NCI-H146 treated with DMSO at 0.1 percent for 48 hours (cell line): Measurements from ENCODE around the gene UCHL3.

Source experiments
- DNase-seq: peaks from one replicate; lab custom pipeline; 2025; ENCODE audit not compliant: unreplicated experiment; lab: John Stamatoyannopoulos, UW

The UCHL3 gene

GRCh38 chr13:75621147-75621546 lies 71.6 kb downstream of the UCHL3 start:
- DNase-seq: no peak

GRCh38 chr13:75628801-75629200 lies 79.2 kb downstream of the UCHL3 start:
- DNase-seq: no peak

GRCh38 chr13:75633285-75633684 lies 83.7 kb downstream of the UCHL3 start:
- no peak for DNase-seq

- DNase-seq: no peak
Measured at GRCh38 chr13:75635101-75635827, 85.7 kb downstream of the UCHL3 start.

- peak; percentile 70 for DNase-seq
Measured at GRCh38 chr13:75635828-75636435, 86.3 kb downstream of the UCHL3 start, which contains the start of gene LMO7. LMO7 (plus strand) TSS chr13:75636330; CDS start chr13:75636658, 328 bp downstream.

GRCh38 chr13:75636436-75637180 lies 87.0 kb downstream of the UCHL3 start:
- DNase-seq: peak; percentile 67

- peak; percentile 25 for DNase-seq
Measured at GRCh38 chr13:75637181-75637750, 87.7 kb downstream of the UCHL3 start.

GRCh38 chr13:75639454-75639853 lies 89.9 kb downstream of the UCHL3 start:
- DNase-seq: no peak

- DNase-seq: no peak
Measured at GRCh38 chr13:75641026-75641425, 91.4 kb downstream of the UCHL3 start.

- DNase-seq: no peak
Measured at GRCh38 chr13:75643182-75643581, 93.6 kb downstream of the UCHL3 start.

GRCh38 chr13:75643693-75644092 lies 94.1 kb downstream of the UCHL3 start:
- no peak for DNase-seq

GRCh38 chr13:75645141-75645540 lies 95.5 kb downstream of the UCHL3 start:
- no peak for DNase-seq

- no peak for DNase-seq
Measured at GRCh38 chr13:75647126-75647784, 97.7 kb downstream of the UCHL3 start.

- no peak for DNase-seq
Measured at GRCh38 chr13:75648446-75648845, 98.9 kb downstream of the UCHL3 start.

GRCh38 chr13:75651013-75651412 lies 101.4 kb downstream of the UCHL3 start:
- no peak for DNase-seq

- DNase-seq: no peak
Measured at GRCh38 chr13:75652726-75653125, 103.1 kb downstream of the UCHL3 start.
